Kidney capillary endothelial cell (primary cell): ENCODE results near the gene TPX2.

Experiments
- DNase-seq: peaks from one replicate; pipeline ENCODE4 v3.0.0-alpha.2; 2018; ENCODE audit warnings: low spot score

The TPX2 gene

GRCh38 chr20:31833931-31834521 is 94.9 kb downstream of the TPX2 start:
- DNase-seq, result no peak

- no peak for DNase-seq
These were observed 96.5 kb downstream of the TPX2 start for GRCh38 chr20:31835554-31835953.

GRCh38 chr20:31835977-31836852 is 97.1 kb downstream of the TPX2 start:
- peak; percentile 85 for DNase-seq

- DNase-seq, result no peak
These were observed 97.9 kb downstream of the TPX2 start for GRCh38 chr20:31836853-31837608.

- DNase-seq, result peak; percentile 67
These were observed 98.9 kb downstream of the TPX2 start for GRCh38 chr20:31837896-31838397.

GRCh38 chr20:31838646-31839292 is 99.7 kb downstream of the TPX2 start:
- DNase-seq, result no peak

GRCh38 chr20:31839782-31840487 is 100.8 kb downstream of the TPX2 start:
- no peak for DNase-seq

- DNase-seq, result no peak
These were observed 102.1 kb downstream of the TPX2 start for GRCh38 chr20:31840906-31841816.

GRCh38 chr20:31841928-31842327 is 102.8 kb downstream of the TPX2 start:
- DNase-seq, result peak; percentile 43

- DNase-seq, result peak; percentile 61
These were observed 103.5 kb downstream of the TPX2 start for GRCh38 chr20:31842471-31843157.

GRCh38 chr20:31843288-31843687 is 104.2 kb downstream of the TPX2 start:
- DNase-seq, result no peak

- DNase-seq, result no peak
These were observed 104.8 kb downstream of the TPX2 start for GRCh38 chr20:31843881-31844280.

GRCh38 chr20:31844737-31845299 is 105.7 kb downstream of the TPX2 start:
- no peak for DNase-seq

GRCh38 chr20:31845300-31845863 is 106.3 kb downstream of the TPX2 start, which contains the start of gene FOXS1:
Gene FOXS1, minus strand, starts transcription at chr20:31845604. Its CDS starts 62 bp downstream, at chr20:31845542.
- DNase-seq, result no peak

GRCh38 chr20:31846793-31847138 is 107.7 kb downstream of the TPX2 start:
- no peak for DNase-seq

- no peak for DNase-seq
These were observed 109.3 kb downstream of the TPX2 start for GRCh38 chr20:31848088-31848999.

- DNase-seq, result no peak
These were observed 110.3 kb downstream of the TPX2 start for GRCh38 chr20:31849306-31849930.
